ENCODE measurements around the gene PDIA5.

The PDIA5 gene

DNA sequence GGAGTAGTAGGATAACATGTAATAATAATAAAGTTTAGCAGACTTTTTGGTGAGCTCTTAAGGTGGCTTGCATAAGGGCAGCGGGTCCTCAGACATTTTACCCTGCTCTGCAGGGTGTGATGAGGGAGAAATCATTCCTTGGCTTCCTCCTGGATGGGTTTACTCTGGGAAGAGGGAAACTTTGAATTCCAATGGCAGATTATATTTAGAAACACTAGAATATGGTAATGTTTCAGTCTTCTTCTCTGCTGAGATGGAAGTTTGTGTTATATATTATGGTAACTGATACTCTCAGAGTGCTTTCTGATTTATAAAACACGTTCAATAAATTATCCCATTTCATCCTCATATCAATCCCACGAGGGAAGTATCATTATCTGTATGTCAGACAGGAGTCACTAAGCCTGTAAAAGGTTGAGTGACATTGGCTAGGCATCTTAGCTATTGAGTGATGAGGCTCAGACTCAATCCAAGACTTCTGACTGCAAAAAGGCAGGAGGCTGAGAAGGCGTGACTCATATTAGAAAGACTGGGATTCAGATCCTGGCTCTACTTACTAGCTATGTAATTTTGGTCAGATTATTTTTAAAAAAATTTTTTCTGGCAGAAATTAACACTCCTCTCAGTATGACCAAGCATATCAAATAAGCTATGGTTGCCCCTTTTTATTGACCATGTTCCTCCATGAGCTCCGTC, 19.3 kb downstream of the PDIA5 start:
- no peaks in the 10 kb centered on the region for H3F3A ChIP-seq (ENCODE audit: control insufficient read depth, insufficient read depth)
- no peak overlapping the region for H3K4me2 ChIP-seq (ENCODE audit: low read length)
- no peaks in the 10 kb centered on the region for H3K9me2 ChIP-seq (replicated peaks; ENCODE audit: control insufficient read depth, low read length)
- H3K4me3 ChIP-seq (ENCODE audit: low read length) = no peak overlapping the region
- no peaks in the 10 kb centered on the region for H3K27me3 ChIP-seq (ENCODE audit: control insufficient read depth, low read length)
- peaks cover 8% of the 10 kb centered on the region for H3K4me1 ChIP-seq (ENCODE audit: control insufficient read depth, low read length)
- peaks cover 22% of the 10 kb centered on the region for H3K79me2 ChIP-seq (ENCODE audit: control insufficient read depth, low read length)
- no peaks in the 10 kb centered on the region for H3K36me3 ChIP-seq (ENCODE audit: control insufficient read depth, low read length)
- no peaks in the 10 kb centered on the region; the same call in 1 of the 2 replicates for H4K20me1 ChIP-seq (ENCODE audit: control insufficient read depth, insufficient read depth, low read depth, low read length)
- no peak for TF ChIP-seq EZH2phosphoT487 (IDR thresholded peaks at IDR 0.05; ENCODE audit: borderline replicate concordance, low read length)
- TF ChIP-seq, protein P1, sequence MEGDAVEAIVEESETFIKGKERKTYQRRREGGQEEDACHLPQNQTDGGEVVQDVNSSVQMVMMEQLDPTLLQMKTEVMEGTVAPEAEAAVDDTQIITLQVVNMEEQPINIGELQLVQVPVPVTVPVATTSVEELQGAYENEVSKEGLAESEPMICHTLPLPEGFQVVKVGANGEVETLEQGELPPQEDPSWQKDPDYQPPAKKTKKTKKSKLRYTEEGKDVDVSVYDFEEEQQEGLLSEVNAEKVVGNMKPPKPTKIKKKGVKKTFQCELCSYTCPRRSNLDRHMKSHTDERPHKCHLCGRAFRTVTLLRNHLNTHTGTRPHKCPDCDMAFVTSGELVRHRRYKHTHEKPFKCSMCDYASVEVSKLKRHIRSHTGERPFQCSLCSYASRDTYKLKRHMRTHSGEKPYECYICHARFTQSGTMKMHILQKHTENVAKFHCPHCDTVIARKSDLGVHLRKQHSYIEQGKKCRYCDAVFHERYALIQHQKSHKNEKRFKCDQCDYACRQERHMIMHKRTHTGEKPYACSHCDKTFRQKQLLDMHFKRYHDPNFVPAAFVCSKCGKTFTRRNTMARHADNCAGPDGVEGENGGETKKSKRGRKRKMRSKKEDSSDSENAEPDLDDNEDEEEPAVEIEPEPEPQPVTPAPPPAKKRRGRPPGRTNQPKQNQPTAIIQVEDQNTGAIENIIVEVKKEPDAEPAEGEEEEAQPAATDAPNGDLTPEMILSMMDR (IDR thresholded peaks at IDR 0.05; ENCODE audit: low read depth, low read length, poor library complexity, severe bottlenecking) = no peak
- H3K9me3 ChIP-seq (ENCODE audit: control insufficient read depth, insufficient read depth, low read length) = no peaks in the 10 kb centered on the region
- no peak overlapping the region for H3K27ac ChIP-seq (ENCODE audit: low read depth, low read length)

DNA sequence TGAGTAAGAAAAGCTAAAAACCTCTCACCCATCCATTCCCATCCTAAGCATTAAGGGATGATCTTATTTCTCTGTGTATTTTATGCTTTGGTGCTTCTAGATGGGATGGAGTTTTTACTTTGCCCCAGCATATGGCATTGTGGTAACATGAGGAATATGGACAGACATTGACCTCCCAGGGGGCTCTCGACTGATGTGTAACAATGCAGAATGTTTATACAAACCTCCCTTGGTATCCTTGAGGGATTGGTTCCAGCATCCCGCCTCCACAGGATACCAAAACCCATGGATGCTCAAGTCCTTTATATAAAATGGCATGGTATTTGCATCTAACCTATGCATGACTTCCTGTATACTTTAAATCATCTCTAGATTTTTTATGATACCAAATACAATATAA, 21.6 kb downstream of the PDIA5 start:
- no peak overlapping the region for H3K27ac ChIP-seq (ENCODE audit: low read depth, low read length)
- TF ChIP-seq EZH2phosphoT487 (IDR thresholded peaks at IDR 0.05; ENCODE audit: borderline replicate concordance, low read length) = no peak
- TF ChIP-seq, protein P1 (IDR thresholded peaks at IDR 0.05; ENCODE audit: low read depth, low read length, poor library complexity, severe bottlenecking) = no peak
- no peak overlapping the region for H3K4me3 ChIP-seq (ENCODE audit: low read length)
- H3K9me2 ChIP-seq (replicated peaks; ENCODE audit: control insufficient read depth, low read length) = no peaks in the 10 kb centered on the region
- no peaks in the 10 kb centered on the region for H4K20me1 ChIP-seq (ENCODE audit: control insufficient read depth, insufficient read depth, low read depth, low read length)
- H3K4me2 ChIP-seq (ENCODE audit: low read length) = no peak overlapping the region
- H3K79me2 ChIP-seq (ENCODE audit: control insufficient read depth, low read length) = peaks cover 8% of the 10 kb centered on the region
- H3K27me3 ChIP-seq (ENCODE audit: control insufficient read depth, low read length) = no peaks in the 10 kb centered on the region
- no peaks in the 10 kb centered on the region for H3K9me3 ChIP-seq (ENCODE audit: control insufficient read depth, insufficient read depth, low read length)
- H3K4me1 ChIP-seq (ENCODE audit: control insufficient read depth, low read length) = no peaks in the 10 kb centered on the region
- no peaks in the 10 kb centered on the region for H3K36me3 ChIP-seq (ENCODE audit: control insufficient read depth, low read length)
- H3F3A ChIP-seq (ENCODE audit: control insufficient read depth, insufficient read depth) = no peaks in the 10 kb centered on the region

DNA sequence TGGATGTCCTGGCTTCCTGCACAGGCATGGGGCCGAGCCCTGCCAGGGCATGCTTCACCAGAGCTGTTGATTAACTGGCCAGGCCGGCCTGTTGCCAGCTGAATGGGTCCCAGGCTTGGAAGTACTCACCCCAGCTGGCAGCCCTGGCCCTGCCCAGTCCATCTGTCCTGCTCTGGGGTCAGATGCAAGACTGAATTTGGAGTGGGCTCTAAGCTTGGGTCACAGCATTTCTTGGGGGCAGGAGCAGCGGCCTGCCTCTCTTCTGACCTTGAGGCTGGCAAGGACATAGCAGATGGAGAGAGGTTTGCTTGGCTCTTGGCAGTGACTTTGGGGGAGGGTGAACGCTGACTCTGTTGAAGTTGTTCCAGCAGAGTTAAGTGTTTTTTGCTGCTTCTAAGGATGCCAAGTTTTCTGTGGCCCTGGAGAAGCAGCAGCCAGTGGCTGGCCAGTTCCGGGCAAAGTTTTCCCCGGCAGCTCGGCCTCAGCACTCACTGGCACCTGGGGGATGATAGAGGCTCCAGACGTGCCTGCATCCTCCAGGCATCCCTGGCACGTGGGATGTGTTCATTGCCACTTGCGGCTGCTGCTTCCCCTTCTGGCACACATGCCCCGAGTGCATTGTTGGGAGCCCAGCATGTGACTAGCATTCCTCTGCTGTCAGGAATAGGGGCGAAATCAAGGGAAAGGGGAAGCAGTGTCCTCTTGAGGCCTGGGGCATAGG, 22.9 kb downstream of the PDIA5 start:
- TF ChIP-seq EZH2phosphoT487 (IDR thresholded peaks at IDR 0.05; ENCODE audit: borderline replicate concordance, low read length) = no peak
- TF ChIP-seq, protein P1 (IDR thresholded peaks at IDR 0.05; ENCODE audit: low read depth, low read length, poor library complexity, severe bottlenecking) = no peak
- no peaks in the 10 kb centered on the region for H3K36me3 ChIP-seq (ENCODE audit: control insufficient read depth, low read length)
- H3K4me3 ChIP-seq (ENCODE audit: low read length) = no peak overlapping the region
- no peaks in the 10 kb centered on the region for H3F3A ChIP-seq (ENCODE audit: control insufficient read depth, insufficient read depth)
- no peaks in the 10 kb centered on the region for H3K9me3 ChIP-seq (ENCODE audit: control insufficient read depth, insufficient read depth, low read length)
- H3K27ac ChIP-seq (ENCODE audit: low read depth, low read length) = no peak overlapping the region
- no peaks in the 10 kb centered on the region for H3K4me1 ChIP-seq (ENCODE audit: control insufficient read depth, low read length)
- no peaks in the 10 kb centered on the region for H3K9me2 ChIP-seq (replicated peaks; ENCODE audit: control insufficient read depth, low read length)
- no peaks in the 10 kb centered on the region for H3K27me3 ChIP-seq (ENCODE audit: control insufficient read depth, low read length)
- peaks cover 4% of the 10 kb centered on the region for H3K79me2 ChIP-seq (ENCODE audit: control insufficient read depth, low read length)
- no peaks in the 10 kb centered on the region for H4K20me1 ChIP-seq (ENCODE audit: control insufficient read depth, insufficient read depth, low read depth, low read length)
- H3K4me2 ChIP-seq (ENCODE audit: low read length) = no peak overlapping the region
